ENCODE measurements around the gene CUX1. TPM values are rescaled to one million over a fixed set of nuclear protein-coding genes. Genes with fewer than 3 reads are reported as not detected.

Gene CUX1
- total and polyA plus RNA-seq, 4 donors, result 40.5 to 138 (median 69.1) TPM

DNA sequence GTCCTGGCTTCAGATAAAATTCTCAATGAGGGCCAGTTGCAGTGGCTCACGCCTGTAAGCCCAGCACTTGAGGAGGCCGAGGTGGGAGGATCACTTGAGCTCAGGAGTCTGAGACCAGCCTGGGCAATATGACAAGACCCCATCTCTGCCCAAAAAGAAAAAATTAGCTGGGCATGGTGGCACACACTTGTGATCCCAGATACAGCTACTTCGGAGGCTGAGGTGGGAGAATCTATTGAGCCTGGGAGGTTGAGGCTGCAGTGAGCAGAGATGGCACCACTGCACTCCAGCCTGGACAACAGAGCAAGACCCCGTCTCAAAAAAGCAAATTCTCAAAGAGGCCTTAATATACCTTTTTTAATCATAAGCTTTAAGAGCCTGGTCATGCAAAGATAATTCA, 142.9 kb downstream of the CUX1 start:
- 96 to 97% methylated on average over 4 of the region's 4 CpGs for WGBS, 2 donors
- TF ChIP-seq CTCF (IDR thresholded peaks at IDR 0.05; ENCODE audit: control extremely low read depth, extremely low read depth), result no peak

GRCh38 chr7:101960985-101961708, 143.7 kb downstream of the CUX1 start:
- H3K4me1 ChIP-seq (ENCODE audit: control insufficient read depth in 5 of 5, insufficient read depth in 5 of 5, low read length in 5 of 5), result peaks cover 3 to 6% (median 3%) of the 10 kb centered on the region in 5 donors
- no peak for TF ChIP-seq CTCF (IDR thresholded peaks at IDR 0.05; ENCODE audit: control extremely low read depth, extremely low read depth)
- DNase-seq, result no peak
- no peak overlapping the region for H3K4me3 ChIP-seq
- no peak for ATAC-seq (ENCODE audit: insufficient read depth, low FRiP score)
- no peak overlapping the region for H3K9ac ChIP-seq (ENCODE audit: insufficient read depth in 1 of 2, low read length in 2 of 2)
- H3K27ac ChIP-seq (ENCODE audit: low read depth in 1 of 2, low read length in 1 of 2), result no peak overlapping the region
- H3K9me3 ChIP-seq (ENCODE audit: control insufficient read depth in 4 of 4, insufficient read depth in 3 of 4, low read length in 3 of 4), result no peaks in the 10 kb centered on the region
- peaks cover 0 to 3% (median 0%) of the 10 kb centered on the region in 4 donors for H3K36me3 ChIP-seq (ENCODE audit: control insufficient read depth in 4 of 4, insufficient read depth in 4 of 4, low read length in 4 of 4)
- 83 to 89% methylated on average over 9 of the region's 9 CpGs for WGBS, 2 donors
- H3K27me3 ChIP-seq (ENCODE audit: control insufficient read depth in 3 of 3, insufficient read depth in 3 of 3, low read length in 2 of 3), result no peaks in the 10 kb centered on the region

More for the DNA sequence above, 142.9 kb downstream of the CUX1 start:
- peaks cover 3 to 6% (median 3%) of the 10 kb centered on the region in 5 donors for H3K4me1 ChIP-seq (ENCODE audit: control insufficient read depth in 5 of 5, insufficient read depth in 5 of 5, low read length in 5 of 5)
- H3K27me3 ChIP-seq (ENCODE audit: control insufficient read depth in 3 of 3, insufficient read depth in 3 of 3, low read length in 2 of 3), result no peaks in the 10 kb centered on the region
- no peak for ATAC-seq (ENCODE audit: insufficient read depth, low FRiP score)
- no peak overlapping the region for H3K27ac ChIP-seq (ENCODE audit: low read depth in 1 of 2, low read length in 1 of 2)
- H3K9ac ChIP-seq (ENCODE audit: insufficient read depth in 1 of 2, low read length in 2 of 2), result no peak overlapping the region
- no peak overlapping the region for H3K4me3 ChIP-seq
- H3K9me3 ChIP-seq (ENCODE audit: control insufficient read depth in 4 of 4, insufficient read depth in 3 of 4, low read length in 3 of 4), result no peaks in the 10 kb centered on the region
- DNase-seq, result no peak
- peaks cover 0 to 3% (median 0%) of the 10 kb centered on the region in 4 donors for H3K36me3 ChIP-seq (ENCODE audit: control insufficient read depth in 4 of 4, insufficient read depth in 4 of 4, low read length in 4 of 4)

DNA sequence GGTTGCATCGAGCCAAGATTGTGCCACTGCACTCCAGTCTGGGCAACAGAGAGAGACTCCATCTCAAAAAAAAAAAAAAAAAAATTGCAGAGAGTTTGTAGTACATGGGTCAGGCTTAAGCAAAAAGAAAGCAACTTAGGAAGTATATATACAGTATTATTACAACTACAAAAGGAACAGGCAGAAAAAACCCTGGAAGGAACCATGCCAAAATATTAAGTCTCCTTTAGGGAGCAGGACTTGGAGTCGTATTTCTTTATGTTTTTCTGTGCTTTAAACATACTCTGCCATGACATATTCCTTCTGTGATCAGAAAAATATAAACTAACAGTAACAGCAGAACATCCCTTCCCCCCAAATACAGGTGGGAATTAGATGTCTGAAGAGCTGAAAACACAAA, 144.4 kb downstream of the CUX1 start:
- peak in 1 of 3 donors; percentile 36 for DNase-seq
- H3K27me3 ChIP-seq (ENCODE audit: control insufficient read depth in 3 of 3, insufficient read depth in 3 of 3, low read length in 2 of 3), result no peaks in the 10 kb centered on the region
- no peak overlapping the region for H3K27ac ChIP-seq (ENCODE audit: low read depth in 1 of 2, low read length in 1 of 2)
- peaks cover 0 to 3% (median 0%) of the 10 kb centered on the region in 4 donors for H3K36me3 ChIP-seq (ENCODE audit: control insufficient read depth in 4 of 4, insufficient read depth in 4 of 4, low read length in 4 of 4)
- H3K4me1 ChIP-seq (ENCODE audit: control insufficient read depth in 5 of 5, insufficient read depth in 5 of 5, low read length in 5 of 5), result peaks cover 3 to 6% (median 3%) of the 10 kb centered on the region in 5 donors
- no peak overlapping the region for H3K9ac ChIP-seq (ENCODE audit: insufficient read depth in 1 of 2, low read length in 2 of 2)
- no peak for TF ChIP-seq CTCF (IDR thresholded peaks at IDR 0.05; ENCODE audit: control extremely low read depth, extremely low read depth)
- no peaks in the 10 kb centered on the region for H3K9me3 ChIP-seq (ENCODE audit: control insufficient read depth in 4 of 4, insufficient read depth in 3 of 4, low read length in 3 of 4)
- 85 to 89% methylated on average over 2 of the region's 2 CpGs for WGBS, 2 donors
- ATAC-seq (ENCODE audit: insufficient read depth, low FRiP score), result no peak
- no peak overlapping the region for H3K4me3 ChIP-seq
